PC-3 (cell line): ENCODE results near the gene AKAP8L.

Experiments
- EZH2 ChIP-seq: fragments of 300-600 bp; sonication (generic); IDR thresholded peaks from one replicate; pipeline ENCODE4 v1.6.1; 2017; ENCODE audit warnings: antibody characterized with exemption, mild to moderate bottlenecking, low read length; ENCODE audit not compliant: unreplicated experiment
- EZH2phosphoT487 ChIP-seq: fragments of 300-600 bp; sonication (generic); IDR thresholded peaks from 2 replicates; pipeline ENCODE4 v1.6.1; 2018; ENCODE audit warnings: mild to moderate bottlenecking, antibody characterized with exemption, low read length, borderline replicate concordance
- TF ChIP-seq, protein P1 (sequence below): fragments of 300-600 bp; sonication (generic); conservative IDR thresholded peaks from 2 replicates; pipeline ENCODE4 v1.5.1; 2017; ENCODE audit warnings: antibody characterized with exemption, low read depth, mild to moderate bottlenecking, low read length

DNA sequence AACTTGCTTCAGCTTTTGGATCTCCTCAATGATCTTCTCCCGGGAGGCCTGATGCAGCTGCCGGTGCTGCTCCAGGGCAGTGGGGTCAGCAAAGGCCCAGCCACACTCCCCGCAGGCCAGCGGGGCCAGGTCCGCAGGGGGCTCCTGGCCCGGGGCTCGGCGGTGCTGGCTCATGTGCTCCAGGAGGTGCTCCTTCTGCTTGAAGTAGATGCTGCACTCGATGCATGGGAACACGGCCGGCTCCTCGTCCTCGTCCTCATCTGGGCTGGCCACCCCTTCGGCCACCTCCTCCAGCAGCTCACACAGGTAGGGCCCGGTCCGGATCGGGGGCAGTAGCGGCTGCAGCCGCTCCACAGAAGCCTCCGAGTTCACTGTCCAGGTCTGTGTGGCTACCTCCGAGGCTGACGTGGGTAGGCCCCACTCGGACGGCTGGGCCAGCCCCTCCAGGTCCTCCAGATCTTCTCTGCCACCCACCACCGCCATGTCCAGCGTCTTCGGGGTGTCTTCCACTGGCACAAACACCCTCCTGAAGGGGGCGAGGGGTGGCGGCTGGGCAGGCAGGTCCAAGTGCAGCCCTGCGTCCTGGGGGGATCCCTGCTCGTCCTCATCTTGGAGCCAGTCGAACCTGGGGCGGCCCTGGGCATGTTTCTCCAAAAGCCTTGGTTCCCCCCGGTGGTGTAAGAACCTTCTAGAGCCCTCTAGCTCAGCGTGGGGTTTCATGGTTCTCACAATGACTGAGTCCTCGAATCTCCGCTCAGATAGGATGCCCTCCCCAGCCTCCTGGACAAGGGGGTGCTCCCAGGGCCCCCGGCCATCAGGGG, 21.2 kb upstream of the AKAP8L start:
- TF ChIP-seq, protein P1, sequence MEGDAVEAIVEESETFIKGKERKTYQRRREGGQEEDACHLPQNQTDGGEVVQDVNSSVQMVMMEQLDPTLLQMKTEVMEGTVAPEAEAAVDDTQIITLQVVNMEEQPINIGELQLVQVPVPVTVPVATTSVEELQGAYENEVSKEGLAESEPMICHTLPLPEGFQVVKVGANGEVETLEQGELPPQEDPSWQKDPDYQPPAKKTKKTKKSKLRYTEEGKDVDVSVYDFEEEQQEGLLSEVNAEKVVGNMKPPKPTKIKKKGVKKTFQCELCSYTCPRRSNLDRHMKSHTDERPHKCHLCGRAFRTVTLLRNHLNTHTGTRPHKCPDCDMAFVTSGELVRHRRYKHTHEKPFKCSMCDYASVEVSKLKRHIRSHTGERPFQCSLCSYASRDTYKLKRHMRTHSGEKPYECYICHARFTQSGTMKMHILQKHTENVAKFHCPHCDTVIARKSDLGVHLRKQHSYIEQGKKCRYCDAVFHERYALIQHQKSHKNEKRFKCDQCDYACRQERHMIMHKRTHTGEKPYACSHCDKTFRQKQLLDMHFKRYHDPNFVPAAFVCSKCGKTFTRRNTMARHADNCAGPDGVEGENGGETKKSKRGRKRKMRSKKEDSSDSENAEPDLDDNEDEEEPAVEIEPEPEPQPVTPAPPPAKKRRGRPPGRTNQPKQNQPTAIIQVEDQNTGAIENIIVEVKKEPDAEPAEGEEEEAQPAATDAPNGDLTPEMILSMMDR, result no peak
- TF ChIP-seq EZH2, result no peak
- no peak for TF ChIP-seq EZH2phosphoT487
